Lower leg skin (tissue), 3 donors: Measurements from ENCODE around the gene GOLGB1.

Source experiments
- POLR2A ChIP-seq, 2 donors: fragments of 450-650 bp; IDR thresholded peaks; one replicate each; pipeline ENCODE4 v1.6.1; 2016 to 2017; ENCODE audit warnings: antibody characterized with exemption in 2 of 2, mild to moderate bottlenecking in 1 of 2, moderate library complexity in 1 of 2
- TF ChIP-seq, protein P1 (sequence below), 3 donors: fragments of 450-650 bp; IDR thresholded peaks; one replicate each; pipeline ENCODE4 v1.5.1; 2016; ENCODE audit warnings: antibody characterized with exemption in 3 of 3, mild to moderate bottlenecking in 3 of 3, moderate library complexity in 2 of 3

DNA sequence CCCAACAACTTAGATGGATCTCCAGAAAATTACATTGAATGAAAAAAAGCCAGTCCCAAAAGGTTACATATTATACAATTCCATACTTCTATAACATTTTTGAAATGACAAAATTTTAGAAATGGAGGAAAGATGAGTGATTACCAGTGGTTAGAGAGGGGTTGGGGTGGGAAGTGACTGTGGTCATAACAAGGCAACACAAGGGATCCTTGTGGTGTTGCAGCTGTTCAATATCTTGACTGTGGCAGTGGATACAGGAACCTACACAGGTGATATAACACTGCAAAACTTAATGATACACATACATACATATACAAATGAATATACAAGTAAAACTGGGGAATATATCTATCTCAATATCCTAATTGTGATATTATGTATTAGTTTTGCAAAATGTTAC lies 9.6 kb downstream of the GOLGB1 start:
- TF ChIP-seq, protein P1, sequence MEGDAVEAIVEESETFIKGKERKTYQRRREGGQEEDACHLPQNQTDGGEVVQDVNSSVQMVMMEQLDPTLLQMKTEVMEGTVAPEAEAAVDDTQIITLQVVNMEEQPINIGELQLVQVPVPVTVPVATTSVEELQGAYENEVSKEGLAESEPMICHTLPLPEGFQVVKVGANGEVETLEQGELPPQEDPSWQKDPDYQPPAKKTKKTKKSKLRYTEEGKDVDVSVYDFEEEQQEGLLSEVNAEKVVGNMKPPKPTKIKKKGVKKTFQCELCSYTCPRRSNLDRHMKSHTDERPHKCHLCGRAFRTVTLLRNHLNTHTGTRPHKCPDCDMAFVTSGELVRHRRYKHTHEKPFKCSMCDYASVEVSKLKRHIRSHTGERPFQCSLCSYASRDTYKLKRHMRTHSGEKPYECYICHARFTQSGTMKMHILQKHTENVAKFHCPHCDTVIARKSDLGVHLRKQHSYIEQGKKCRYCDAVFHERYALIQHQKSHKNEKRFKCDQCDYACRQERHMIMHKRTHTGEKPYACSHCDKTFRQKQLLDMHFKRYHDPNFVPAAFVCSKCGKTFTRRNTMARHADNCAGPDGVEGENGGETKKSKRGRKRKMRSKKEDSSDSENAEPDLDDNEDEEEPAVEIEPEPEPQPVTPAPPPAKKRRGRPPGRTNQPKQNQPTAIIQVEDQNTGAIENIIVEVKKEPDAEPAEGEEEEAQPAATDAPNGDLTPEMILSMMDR (IDR thresholded peaks at IDR 0.05), result no peak
- no peak for TF ChIP-seq POLR2A (IDR thresholded peaks at IDR 0.05)
